OCI-LY7 (cell line): ENCODE results near the gene CNR2.

Experiments used
- EZH2phosphoT487 ChIP-seq: fragments of 200-600 bp; sonication (generic); IDR thresholded peaks from 2 replicates; pipeline ENCODE4 v1.6.1; 2018; ENCODE audit warnings: low read depth, borderline replicate concordance, mild to moderate bottlenecking, mixed run types, antibody characterized with exemption, low read length, moderate library complexity, mixed read lengths
- TF ChIP-seq, protein P1 (sequence below): fragments of 200-600 bp; sonication (generic); conservative IDR thresholded peaks from 2 replicates; pipeline ENCODE4 v1.5.1; 2014; ENCODE audit warnings: mild to moderate bottlenecking, antibody characterized with exemption, low read length, moderate library complexity, mixed read lengths

DNA sequence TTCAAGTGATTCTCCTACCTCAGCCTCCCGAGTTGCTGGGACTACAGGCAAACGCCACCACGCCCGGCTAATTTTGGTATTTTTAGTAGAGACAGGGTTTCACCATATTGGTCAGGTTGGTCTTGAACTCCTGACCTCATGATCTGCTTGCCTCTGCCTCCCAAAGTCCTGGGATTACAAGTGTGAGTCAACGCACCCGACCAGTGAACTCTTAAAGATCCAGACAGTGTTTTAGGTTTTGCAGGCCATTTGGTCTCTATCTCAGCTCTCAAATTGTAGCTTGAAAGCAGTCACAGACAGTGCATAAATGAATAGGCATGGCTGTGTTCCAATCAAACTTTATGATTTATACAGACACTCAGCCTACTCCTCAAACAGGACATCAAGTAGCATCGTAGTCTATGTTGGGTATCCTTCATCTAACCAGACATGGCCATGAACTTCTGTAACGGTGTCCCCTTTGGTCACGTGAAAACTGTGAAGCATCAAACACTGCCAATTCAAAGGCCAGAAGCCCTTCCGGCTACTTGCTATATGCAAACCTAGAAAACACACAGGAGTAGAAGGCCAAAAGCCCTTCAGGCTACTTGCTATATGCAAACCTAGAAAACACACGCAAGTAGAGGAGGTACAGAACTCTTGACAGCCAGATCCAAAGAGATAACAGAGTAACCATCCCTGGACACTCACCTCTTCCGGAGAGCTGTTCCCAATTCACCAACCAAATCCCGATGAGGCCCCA is 48.2 kb downstream of the CNR2 start:
- TF ChIP-seq, protein P1, sequence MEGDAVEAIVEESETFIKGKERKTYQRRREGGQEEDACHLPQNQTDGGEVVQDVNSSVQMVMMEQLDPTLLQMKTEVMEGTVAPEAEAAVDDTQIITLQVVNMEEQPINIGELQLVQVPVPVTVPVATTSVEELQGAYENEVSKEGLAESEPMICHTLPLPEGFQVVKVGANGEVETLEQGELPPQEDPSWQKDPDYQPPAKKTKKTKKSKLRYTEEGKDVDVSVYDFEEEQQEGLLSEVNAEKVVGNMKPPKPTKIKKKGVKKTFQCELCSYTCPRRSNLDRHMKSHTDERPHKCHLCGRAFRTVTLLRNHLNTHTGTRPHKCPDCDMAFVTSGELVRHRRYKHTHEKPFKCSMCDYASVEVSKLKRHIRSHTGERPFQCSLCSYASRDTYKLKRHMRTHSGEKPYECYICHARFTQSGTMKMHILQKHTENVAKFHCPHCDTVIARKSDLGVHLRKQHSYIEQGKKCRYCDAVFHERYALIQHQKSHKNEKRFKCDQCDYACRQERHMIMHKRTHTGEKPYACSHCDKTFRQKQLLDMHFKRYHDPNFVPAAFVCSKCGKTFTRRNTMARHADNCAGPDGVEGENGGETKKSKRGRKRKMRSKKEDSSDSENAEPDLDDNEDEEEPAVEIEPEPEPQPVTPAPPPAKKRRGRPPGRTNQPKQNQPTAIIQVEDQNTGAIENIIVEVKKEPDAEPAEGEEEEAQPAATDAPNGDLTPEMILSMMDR: no peak
- TF ChIP-seq EZH2phosphoT487: no peak
